ENCODE data around the gene UBQLN3.

UBQLN3 gene

DNA sequence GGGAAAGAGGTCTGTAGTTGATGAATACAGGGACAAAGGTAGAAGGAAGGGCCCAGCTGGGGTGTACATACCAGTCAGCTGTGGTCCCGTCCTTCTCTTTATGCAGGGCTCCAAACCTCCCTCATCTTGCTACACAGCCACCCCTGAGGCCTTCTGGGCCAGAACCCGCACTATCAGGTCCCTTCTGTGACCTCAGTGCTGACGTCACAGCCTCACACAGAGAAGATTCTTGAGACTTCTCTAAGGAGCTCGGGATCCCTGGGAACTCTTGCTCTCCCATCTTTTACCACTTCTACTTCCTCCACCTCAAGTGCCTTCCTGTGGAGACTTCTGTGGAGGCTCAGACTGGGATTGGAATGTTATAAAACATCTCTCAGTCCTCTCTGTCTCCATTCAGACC, at the start of gene UBQLN3:
Gene UBQLN3, minus strand, starts transcription at position 155 of the 400 bp plus-strand sequence. CDS start 399 bp downstream, outside the sequence.
- DNase-seq (ENCODE audit: low read depth), result no peak

DNA sequence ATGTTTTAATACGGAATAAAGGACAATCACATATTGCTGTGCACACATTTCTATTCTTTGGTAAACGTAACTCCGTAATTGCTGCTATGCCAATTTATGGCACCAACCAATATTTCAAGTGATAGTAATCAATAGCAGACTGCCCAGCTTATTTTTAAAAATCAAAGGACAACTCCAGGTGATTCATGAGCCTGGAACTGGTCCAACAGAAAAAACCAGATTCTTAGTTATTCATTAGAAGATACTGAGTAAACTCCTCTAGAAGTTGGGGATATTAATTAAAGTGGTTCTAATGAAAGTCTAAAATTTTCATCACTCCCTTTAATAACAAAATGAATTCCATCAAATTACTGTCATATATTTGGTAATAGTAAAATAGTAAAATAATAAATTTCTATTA, 48.0 kb upstream of the UBQLN3 start:
- DNase-seq (ENCODE audit: low read depth), result no peak

DNA sequence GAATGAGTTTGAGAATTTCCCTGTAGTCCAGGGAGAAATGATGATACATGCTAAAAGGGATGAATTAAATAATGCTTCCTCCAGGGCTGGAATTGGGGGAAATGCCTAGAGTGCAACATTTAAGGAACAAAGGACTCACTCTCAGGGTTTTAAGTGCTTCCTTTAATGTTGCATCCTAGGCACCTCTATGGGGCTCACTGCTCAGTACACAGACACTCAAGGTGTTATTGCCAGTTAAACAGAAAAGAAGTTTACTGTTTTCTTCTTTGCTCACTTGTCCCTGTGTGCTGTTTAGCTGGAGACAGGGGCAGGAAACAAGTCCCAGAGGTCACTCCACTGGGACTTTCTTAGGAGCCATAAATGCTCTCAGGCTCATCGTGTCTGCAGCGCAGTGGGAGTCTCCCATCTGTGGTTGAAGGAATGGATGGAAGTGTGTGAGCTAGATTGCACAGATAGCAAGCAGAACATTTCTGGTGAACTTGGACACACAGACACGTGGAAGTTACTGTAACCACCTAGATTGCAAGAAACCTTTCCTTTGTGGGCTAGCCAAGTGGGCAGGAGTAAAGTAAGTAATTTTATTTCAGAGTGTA, 46.9 kb upstream of the UBQLN3 start:
- no peak for DNase-seq (ENCODE audit: low read depth)

DNA sequence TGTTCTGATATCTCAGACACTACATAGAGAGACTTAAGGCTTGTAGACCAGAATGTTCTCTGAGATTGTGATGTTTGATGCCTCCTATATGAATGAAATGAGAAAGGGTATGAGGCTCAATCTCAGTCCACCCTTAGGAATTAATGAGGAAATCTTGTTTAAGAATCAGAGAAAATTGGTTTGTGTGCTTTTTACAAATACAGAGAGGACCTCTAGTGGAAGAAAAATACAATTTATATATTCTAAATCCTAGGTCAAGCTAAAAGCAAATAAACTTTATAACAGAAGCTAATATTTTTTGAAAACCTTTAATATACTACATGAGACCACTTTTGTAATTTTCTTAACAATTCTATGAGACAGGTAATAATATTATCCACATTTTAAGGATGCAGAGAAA, 43.6 kb upstream of the UBQLN3 start:
- DNase-seq (ENCODE audit: low read depth), result no peak

DNA sequence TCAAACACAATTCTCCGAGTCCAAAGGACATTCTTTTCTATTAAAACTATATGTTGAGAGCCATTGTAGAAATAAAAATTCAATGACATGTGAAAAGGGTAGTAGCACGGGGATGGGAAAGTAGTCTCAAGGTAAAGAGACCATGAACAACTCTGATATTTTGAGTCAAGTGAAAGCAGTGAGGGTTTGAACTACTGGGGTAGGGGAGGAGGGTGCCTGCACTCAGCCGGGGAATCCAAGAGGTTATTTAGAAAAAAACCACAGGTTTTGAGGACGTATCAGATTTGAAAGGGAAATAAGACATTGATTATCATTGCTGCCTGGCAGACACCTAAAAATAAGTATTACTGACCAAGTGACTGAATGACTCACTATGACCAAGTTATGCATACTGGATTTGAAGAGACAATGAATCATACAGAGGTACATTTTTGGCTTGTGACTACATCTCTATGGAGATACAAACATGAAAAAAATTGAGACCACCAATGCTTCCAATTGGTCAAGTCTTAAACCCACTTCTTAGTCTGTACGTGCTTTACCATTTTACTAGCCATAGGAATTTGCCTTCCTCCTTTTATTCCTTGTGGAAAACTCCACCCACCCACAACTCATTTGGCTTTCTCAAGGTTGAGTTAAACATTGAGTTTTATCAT, 40.8 kb upstream of the UBQLN3 start:
- no peak for DNase-seq (ENCODE audit: low read depth)

DNA sequence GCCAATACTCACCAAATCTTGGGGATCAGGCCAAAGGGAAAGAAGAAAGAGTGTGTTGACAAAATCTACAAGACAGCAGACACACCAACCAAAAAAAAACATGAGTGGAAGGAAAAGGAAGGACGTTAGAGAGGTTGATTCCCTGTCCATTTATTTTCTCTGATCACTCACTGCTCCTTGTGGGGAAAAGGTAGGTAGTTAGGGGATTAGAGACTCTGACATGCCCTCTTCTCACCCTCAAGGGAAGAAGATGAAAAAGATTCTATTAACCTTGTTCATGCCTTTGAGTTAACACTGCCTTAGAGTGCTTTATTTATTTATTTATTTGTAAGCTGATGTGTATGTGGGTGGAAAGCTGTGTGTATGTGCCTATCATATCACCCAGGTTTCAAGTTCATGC, 38.7 kb upstream of the UBQLN3 start, which contains the start of gene OR52H1:
Gene OR52H1, minus strand, starts transcription at position 101 of the 400 bp plus-strand sequence. CDS start 3,035 bp downstream, outside the sequence.
- no peak for DNase-seq (ENCODE audit: low read depth)

DNA sequence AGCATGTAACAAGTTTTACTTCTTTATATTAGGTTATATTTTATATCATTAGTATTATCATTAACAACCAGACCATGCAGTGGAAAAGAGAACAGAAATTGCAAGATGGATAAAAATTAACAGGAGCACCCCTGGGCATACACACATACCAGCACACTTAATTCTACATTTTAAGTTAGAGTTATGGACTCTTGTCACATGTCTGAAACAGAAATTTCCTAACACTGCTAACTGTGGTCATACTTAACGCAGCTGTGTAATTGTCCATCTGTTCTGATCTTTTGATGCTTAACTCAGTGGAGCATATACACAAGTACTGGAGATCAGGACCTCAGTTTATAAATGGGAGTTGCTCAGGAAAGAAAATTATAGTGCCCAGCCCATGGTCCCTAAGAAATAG, 38.2 kb upstream of the UBQLN3 start:
- DNase-seq (ENCODE audit: low read depth), result no peak

DNA sequence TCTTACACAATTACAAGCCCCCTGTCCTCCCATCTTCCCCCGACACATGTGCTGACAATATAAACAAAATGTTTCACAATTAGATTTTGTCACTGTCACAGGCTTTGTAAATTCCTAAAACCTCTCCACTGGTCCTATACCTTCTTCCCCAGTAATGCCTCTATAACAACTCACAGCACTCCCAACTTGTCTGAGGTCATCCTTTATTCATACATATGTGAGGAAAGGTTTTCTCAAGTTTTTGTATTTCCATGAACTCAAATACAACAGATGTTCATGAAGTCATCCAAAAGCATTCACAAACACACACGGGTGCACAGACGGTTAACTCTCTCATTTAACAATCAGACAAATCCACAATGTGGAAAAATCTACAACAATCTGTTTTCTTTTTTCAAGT, 36.7 kb upstream of the UBQLN3 start:
- DNase-seq (ENCODE audit: low read depth), result no peak

DNA sequence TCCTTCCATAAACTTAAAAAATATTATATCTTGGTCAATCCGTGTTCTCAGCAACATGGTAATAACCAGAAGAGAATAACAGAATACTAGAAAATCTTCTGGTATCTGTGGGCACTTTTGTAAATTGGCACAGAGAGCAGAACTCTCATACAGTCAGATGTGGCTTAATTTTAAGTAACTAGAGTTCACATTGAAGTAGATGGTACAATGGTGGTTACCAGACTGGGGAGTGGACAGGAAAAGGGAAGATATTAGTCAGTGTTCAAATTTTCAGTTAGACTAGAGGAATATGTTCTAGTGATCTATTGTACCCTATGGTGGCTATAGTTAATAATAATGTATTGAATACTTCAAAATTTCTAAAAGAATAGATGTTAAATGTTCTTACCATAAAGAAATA, 31.7 kb upstream of the UBQLN3 start:
- DNase-seq (ENCODE audit: low read depth), result no peak

DNA sequence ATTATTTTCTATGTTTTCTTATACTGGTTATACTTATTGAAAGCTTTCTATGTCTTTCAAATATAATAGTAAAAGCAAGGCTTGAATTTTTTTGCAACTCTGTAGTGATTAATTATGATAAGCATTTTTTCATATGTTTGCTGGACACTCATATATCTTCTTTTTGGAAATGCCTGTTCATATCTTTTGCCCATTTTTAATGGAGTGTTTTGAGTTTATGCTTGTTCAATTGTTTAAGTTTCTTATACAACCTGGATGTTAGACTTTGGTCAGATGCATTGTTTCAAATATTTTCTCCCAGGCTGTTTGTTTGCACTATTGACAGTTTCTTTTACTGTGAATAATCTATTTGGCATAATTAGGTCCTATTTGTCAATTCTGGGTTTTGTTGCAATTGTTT, 26.7 kb upstream of the UBQLN3 start:
- no peak for DNase-seq (ENCODE audit: low read depth)

DNA sequence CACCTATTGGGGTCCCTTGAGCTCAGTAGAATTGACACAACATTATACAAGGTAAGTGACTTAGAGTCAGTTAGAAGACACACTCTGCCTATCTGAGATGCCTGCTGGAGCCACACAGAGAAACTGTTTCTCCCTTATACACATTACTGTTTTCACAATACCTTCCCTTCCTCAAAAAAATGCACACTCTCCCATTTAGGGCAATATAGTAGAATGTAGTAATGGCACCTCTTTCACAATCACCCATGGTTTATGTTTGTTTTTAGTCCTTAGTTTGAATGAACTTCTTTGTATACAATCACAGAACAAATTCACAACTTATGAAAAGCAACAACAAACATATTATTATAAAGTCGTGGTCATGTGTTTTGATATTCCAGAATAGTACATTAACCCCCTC, 24.3 kb upstream of the UBQLN3 start:
- no peak for DNase-seq (ENCODE audit: low read depth)

DNA sequence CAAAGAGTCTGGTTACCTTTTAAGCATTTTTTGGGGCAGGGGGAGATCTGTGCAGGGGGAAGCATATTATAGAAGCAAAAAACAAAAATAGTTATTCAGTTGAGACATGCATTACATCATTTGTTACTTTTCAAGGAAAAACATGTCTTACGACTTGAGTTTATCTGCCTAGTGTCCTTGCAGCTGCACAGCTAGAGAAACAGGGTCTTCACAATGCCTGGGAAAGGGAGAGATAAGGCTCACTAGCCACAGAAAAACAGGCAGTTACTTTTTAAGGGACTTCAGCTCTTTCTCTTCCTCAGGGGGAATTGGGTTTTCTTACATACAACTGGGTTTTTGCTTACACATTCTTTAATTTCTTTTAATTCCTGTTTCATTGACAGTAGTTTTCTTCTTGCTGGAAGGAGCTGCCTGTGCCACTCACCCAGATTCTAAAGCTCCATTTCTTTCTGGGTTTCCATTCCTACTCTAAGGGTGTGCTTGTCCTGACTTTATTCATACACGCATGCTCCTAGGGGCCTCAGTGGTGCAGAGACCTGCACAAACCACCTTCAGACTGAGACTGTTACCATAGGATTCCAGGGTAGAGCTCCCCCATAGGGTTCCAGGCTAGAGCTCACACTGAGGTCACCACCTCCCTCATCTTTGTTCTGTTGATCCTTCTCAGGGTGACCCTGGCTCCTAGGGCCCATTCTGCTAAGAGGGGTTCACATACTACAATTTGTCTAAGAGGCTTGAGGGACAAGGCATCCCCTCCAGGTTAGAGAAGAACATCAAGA, 21.5 kb upstream of the UBQLN3 start:
- no peak for DNase-seq (ENCODE audit: low read depth)

DNA sequence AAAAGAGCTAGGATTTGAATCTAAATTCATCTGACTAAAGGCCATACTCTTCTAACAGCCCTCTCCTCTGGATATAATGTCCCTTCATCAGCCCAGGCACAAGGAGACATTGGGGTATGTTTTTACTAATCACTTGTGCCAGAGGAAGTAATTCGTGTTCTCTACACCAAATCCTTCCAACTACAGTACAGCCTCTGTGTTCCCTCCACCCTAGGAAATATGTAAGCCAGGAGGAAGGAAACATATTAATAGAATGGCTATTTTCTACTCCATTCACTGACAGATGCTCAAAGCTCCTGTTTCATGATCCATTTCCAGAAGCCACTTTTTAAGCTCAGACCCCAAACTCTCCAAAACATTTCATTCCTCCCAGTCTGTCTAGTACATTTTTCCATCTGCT, 18.7 kb upstream of the UBQLN3 start:
- no peak for DNase-seq (ENCODE audit: low read depth)

DNA sequence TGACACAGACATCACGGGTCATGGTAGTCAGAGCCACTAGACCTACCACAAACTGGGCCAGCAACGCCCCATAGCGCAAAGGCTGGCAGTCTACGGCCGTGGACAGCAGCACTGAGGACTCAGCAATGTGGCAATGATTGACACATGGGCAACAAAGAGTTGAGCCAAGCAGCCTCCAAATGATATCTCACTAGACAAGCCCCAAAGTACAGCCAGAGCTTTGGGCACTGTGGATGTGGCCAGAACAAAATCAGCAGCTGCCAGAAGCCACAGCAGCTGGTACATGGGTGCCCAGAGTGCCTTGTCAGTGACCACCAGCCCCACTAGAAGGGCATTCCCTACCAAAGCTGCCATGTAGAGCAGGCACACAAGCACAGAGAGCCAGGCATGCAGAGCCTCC, 18.0 kb upstream of the UBQLN3 start:
- DNase-seq (ENCODE audit: low read depth), result no peak

DNA sequence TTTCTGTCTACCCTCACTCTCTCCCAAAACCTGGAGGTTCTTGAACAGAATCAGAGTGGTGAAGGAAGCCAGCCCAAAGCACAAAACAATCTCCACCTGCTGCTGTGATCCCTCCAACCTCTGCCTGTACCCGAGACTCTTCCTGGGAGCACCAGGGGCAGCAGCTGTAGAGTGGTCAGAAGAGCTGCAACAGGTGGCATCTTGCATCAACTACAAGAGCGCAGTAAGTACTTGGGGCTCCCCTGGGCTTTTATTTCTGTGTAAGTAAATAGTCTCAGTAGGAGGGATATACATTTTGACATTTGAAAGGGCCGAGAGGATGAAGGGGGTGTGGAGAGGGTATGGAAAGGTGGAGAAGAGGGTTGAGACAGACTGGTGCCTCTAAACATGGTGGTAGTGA, 15.0 kb upstream of the UBQLN3 start:
- no peak for DNase-seq (ENCODE audit: low read depth)

DNA sequence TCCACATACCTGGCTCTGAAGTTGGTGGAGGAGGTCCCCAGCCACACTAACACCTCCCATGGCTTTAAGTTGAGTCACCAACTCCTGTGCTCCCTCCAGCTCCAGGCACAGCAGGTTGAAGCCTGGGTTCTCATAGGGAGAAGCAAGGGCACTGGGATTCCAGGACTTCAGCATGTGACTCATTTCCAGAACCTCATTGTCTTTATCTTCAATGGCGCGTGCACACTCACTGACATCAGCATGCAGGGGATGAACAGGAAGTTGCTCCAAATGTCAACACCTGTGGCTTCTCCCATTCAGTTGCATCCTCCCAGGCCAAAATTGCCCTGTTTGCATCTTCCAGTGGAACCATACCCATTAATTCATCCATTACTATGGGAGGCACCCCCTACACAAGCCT, 12.6 kb upstream of the UBQLN3 start:
- no peak for DNase-seq (ENCODE audit: low read depth)

DNA sequence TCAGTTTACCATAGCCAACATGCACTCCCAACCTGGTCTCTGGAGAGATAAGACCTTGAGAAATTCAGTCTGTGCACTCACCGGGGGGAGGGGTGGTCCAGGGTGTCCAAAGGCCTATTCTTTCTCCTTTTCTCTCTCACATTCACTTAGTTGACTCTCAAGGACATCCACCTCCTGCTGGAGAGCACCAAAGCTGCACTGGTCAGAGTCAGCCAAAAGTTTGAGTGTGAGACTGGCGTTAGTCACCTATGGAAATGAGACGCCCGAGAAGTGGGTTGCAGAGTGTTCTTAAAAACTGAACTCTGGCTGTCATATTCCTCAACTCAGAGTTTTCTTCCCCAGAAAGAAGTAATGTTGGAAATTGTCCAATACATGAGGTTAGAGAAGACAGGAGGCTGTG, 11.8 kb upstream of the UBQLN3 start:
- no peak for DNase-seq (ENCODE audit: low read depth)

DNA sequence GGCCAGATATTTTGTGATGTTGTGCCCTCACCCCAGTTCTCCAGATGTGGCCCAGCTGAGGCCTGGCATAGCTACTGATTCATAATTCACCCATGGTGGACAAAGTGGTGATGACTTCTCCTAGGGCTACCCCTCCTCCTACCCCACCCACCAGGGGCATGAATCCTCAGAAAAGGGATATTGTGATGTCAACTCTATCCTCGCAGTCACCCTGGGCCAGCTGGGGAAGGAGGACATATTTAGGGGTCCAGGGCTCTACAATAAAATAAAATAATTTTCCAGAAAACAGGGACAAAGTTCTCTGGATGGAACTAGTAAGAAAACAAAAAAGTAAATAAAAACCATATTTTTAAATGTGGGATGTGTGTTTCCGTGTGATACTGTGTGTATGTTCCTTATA, 6.8 kb upstream of the UBQLN3 start, which contains the start of gene UBQLNL:
Gene UBQLNL, minus strand, starts transcription at position 101 of the 400 bp plus-strand sequence. CDS start 258 bp downstream, outside the sequence.
- DNase-seq (ENCODE audit: low read depth), result no peak

DNA sequence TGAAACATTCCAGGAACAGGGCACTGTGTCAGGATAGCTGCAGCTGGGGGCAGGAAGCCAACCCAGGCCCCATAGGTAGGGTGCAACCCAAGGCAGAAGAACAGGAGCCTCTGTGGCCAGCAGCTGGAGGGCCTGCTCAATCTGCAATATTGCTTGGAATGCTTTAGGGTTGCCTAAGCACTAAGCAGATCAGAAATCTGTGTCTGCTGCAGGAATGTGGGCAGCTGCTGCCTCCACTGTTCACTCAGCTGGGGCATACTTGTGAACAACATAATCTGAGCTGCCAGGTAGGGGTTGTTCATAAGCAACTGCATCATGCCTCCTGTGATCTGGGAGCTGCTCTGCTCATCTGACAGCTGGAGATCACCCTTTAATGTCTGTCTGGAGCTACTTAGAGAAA, 5.1 kb upstream of the UBQLN3 start:
- DNase-seq (ENCODE audit: low read depth), result no peak

DNA sequence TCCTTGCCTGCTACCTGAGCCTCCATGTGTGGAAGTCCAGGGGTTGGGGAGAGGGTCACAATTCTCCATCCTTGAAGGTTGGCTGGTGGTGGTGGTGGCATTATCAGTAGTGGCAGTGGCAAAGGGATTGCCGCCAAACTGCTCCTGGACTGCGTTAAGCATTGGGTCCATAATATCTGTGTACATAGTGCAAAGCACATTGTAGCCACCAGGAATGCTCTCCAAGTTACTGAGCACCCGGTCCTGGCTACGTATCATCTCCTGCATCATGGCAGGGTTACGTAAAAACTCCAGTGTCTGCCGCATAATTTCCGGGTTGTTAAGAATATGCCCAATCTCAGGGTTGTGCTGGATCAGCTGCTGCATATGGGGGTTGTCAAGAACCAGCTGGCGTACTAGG, 1.2 kb downstream of the UBQLN3 start:
- DNase-seq (ENCODE audit: low read depth), result no peak

DNA sequence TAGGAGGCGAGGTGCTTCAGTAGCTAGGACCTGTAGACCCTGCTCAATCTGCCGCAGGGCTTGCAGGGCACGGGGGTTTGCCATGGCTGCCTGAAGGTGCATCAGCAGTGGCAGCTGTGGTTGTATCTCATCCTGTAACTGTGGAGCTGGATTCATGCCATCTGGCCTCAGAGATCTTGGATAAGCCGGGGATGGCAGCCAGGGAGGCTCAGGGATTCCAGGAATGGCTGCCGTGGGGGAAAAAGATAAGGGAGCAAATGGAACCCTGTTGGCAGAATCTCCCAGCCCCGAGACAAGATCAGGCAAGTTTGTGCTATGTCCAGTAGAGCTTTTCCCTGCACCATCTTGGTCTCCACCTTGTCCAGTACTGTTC, 1.8 kb downstream of the UBQLN3 start:
- DNase-seq (ENCODE audit: low read depth), result no peak

DNA sequence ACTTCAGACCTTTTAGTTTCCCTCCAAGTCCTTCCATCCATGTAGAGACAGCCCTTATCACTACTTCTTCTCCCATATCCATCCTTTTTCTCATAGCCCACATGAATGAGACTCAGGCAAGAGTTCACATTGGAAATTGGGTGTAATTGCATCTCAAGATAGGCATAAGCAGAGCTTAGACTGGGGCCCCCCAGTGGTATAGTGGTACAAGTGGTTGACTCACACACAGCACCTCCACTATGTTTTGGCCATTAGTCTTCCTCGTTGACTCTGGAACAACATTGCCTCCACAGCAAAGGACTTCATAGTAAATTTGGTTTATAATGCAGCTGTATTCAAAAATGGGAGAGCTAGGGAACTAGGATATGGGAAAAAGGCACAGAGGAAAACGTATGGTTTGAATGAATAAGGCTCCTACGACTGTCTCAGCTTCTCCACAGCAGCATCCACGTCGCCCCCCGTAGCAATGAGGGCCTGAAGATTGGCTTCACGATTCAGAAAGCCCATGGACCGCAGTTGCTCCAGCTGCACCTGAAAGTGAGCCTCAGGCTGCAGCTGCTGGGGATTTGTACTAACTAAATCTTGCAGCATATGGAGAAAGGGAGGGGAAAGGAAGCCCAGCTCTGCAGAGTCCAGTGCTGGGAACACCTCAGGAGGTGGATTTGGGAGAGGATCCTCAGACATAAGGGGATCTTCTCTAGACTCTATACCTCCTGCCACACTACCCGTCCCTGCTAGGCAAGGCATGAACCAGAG, 2.4 kb downstream of the UBQLN3 start:
- DNase-seq (ENCODE audit: low read depth), result no peak

All from CMK (cell line).